Measurements from ENCODE around the gene LSM4. TPM values are rescaled to one million over a fixed set of nuclear protein-coding genes. Genes with fewer than 3 reads are reported as not detected.

LSM4 gene
- polyA plus RNA-seq, 1 experiment = 69.3 TPM

DNA sequence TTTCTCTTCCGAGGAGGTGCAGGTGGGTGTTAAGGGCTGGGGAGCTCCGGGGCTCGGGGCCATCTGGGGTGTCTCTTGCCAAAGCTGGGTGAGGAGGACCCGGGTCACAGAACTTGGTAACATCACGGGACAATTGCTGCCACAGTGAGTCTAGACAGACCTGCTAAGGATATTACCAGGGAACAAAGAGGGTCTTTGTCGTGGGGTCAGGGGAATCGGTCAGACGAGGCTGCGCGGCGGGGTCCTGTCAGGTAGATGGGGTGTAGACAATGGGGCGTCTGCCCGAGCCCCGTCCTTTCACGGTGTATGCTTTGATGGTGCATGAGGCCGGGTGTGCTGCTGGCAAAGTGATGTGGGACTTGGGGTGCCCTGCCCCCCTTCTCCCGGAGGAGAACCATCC lies 25.3 kb upstream of the LSM4 start:
- Histone ChIP-seq H3K9me3 (ENCODE audit: control insufficient read depth, insufficient read depth, low read length) (no peaks in the 10 kb centered on the region), H3K27me3 (ENCODE audit: control insufficient read depth, insufficient read depth, low read length) (no peaks in the 10 kb centered on the region), H3K4me3 (ENCODE audit: low read depth, low read length) (no peak overlapping the region), H3K27ac (ENCODE audit: low read depth, low read length) (no peak overlapping the region)
- TF ChIP-seq, protein P1, sequence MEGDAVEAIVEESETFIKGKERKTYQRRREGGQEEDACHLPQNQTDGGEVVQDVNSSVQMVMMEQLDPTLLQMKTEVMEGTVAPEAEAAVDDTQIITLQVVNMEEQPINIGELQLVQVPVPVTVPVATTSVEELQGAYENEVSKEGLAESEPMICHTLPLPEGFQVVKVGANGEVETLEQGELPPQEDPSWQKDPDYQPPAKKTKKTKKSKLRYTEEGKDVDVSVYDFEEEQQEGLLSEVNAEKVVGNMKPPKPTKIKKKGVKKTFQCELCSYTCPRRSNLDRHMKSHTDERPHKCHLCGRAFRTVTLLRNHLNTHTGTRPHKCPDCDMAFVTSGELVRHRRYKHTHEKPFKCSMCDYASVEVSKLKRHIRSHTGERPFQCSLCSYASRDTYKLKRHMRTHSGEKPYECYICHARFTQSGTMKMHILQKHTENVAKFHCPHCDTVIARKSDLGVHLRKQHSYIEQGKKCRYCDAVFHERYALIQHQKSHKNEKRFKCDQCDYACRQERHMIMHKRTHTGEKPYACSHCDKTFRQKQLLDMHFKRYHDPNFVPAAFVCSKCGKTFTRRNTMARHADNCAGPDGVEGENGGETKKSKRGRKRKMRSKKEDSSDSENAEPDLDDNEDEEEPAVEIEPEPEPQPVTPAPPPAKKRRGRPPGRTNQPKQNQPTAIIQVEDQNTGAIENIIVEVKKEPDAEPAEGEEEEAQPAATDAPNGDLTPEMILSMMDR (IDR thresholded peaks at IDR 0.05; ENCODE audit: low read depth, low read length) = no peak
- ChIA-PET CTCF (interaction anchor here (1.4 to 3.0 kb wide), 3 partner anchors 8 to 68 kb away, joined by 3 to 65 read pairs (median 4); no protein-coding TSS in a partner anchor), POLR2A (no interaction called here)
- DNase-seq (ENCODE audit: low read depth, low spot score) = no peak

DNA sequence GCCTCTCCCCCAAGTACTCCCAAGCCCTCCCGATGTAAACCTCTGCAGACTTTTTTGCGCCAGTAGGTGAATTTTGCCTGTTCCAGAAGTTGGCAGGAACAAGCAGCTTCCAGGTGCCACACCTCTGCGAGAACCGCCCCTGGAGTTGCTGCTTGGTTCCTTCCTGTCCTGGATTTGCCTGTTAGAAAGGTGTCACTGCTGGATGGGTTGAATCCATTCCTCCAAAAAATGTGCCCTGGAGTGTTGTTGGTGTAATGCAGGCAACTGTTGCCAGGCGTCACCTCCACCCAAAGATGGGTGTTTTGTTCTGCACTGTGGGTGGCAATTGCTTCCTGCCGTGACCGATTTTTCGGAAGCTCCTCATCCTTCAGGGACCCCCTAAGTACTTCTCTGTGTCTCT lies 23.2 kb upstream of the LSM4 start:
- H3K27me3 ChIP-seq (ENCODE audit: control insufficient read depth, insufficient read depth, low read length) = no peaks in the 10 kb centered on the region
- no peak overlapping the region for H3K27ac ChIP-seq (ENCODE audit: low read depth, low read length)
- no peaks in the 10 kb centered on the region; the same call in 1 of the 2 replicates for H3K9me3 ChIP-seq (ENCODE audit: control insufficient read depth, insufficient read depth, low read length)
- DNase-seq (ENCODE audit: low read depth, low spot score) = no peak
- POLR2A ChIA-PET = no interaction called here
- H3K4me3 ChIP-seq (ENCODE audit: low read depth, low read length) = no peak overlapping the region
- TF ChIP-seq, protein P1 (IDR thresholded peaks at IDR 0.05; ENCODE audit: low read depth, low read length) = no peak
- CTCF ChIA-PET = interaction anchor here (1.0 kb wide), 1 partner anchor 64 kb away, joined by 3 read pairs; no protein-coding TSS in a partner anchor

DNA sequence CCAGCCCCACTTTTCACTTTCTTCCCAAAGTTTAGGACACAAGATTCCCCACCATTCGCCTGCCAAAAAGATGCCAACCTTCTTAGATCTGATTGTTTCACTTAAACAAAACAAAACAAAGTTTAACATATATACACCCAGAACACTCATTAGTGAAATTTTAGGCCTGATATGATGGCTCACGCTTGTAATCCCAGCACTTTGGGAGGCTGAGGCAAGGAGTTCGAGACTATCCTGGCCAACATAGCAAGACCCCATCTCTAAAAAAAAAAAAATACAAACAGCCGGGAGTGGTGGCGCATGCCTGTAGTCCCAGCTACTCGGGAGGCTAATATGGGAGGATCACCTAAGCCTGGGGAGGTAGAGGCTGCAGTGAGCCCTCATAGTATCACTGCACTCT lies 22.4 kb upstream of the LSM4 start:
- TF ChIP-seq, protein P1 (IDR thresholded peaks at IDR 0.05; ENCODE audit: low read depth, low read length) = no peak
- DNase-seq (ENCODE audit: low read depth, low spot score) = no peak
- POLR2A ChIA-PET = interaction anchor here (1.2 kb wide), 1 partner anchor 64 kb away, joined by 3 read pairs; no protein-coding TSS in a partner anchor
- H3K27me3 ChIP-seq (ENCODE audit: control insufficient read depth, insufficient read depth, low read length) = no peaks in the 10 kb centered on the region
- no peak overlapping the region for H3K27ac ChIP-seq (ENCODE audit: low read depth, low read length)
- CTCF ChIA-PET = interaction anchor here (1.0 to 1.4 kb wide), 2 partner anchors 65 to 66 kb away, joined by 3 to 7 read pairs; no protein-coding TSS in a partner anchor
- no peaks in the 10 kb centered on the region; the same call in 1 of the 2 replicates for H3K9me3 ChIP-seq (ENCODE audit: control insufficient read depth, insufficient read depth, low read length)
- no peak overlapping the region for H3K4me3 ChIP-seq (ENCODE audit: low read depth, low read length)

DNA sequence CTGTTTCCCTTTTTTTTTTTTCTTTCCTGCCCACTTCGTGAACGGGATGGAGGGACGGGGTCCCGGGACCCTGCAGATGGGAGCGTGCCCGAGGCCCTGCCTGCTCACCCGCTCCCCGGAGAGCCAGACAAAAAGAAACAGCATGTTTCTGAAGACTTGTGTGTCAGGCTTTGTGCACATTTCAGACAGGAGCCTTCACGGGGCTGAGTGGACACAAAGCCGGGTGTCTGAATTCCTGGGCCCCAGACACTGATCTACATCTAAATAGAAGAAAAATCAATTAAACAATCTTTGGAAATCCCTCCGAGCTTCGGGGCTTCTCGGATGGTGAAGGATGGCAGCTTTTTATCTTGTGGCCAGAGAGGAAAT lies 21.7 kb upstream of the LSM4 start:
- DNase-seq (ENCODE audit: low read depth, low spot score) = no peak
- Histone ChIP-seq H3K27me3 (ENCODE audit: control insufficient read depth, insufficient read depth, low read length) (no peaks in the 10 kb centered on the region), H3K27ac (ENCODE audit: low read depth, low read length) (peak overlapping the region; percentile 11), H3K4me3 (ENCODE audit: low read depth, low read length) (no peak overlapping the region), H3K9me3 (ENCODE audit: control insufficient read depth, insufficient read depth, low read length) (no peaks in the 10 kb centered on the region; the same call in 1 of the 2 replicates)
- POLR2A ChIA-PET = interaction anchor here (0.5 to 1.2 kb wide), 3 partner anchors 44 to 122 kb away, joined by 3 to 6 read pairs (median 3); no protein-coding TSS in a partner anchor
- TF ChIP-seq, protein P1 (IDR thresholded peaks at IDR 0.05; ENCODE audit: low read depth, low read length) = no peak
- CTCF ChIA-PET = interaction anchor here (1.0 to 2.2 kb wide), 3 partner anchors 16 to 65 kb away, joined by 3 to 8 read pairs (median 7); no protein-coding TSS in a partner anchor

DNA sequence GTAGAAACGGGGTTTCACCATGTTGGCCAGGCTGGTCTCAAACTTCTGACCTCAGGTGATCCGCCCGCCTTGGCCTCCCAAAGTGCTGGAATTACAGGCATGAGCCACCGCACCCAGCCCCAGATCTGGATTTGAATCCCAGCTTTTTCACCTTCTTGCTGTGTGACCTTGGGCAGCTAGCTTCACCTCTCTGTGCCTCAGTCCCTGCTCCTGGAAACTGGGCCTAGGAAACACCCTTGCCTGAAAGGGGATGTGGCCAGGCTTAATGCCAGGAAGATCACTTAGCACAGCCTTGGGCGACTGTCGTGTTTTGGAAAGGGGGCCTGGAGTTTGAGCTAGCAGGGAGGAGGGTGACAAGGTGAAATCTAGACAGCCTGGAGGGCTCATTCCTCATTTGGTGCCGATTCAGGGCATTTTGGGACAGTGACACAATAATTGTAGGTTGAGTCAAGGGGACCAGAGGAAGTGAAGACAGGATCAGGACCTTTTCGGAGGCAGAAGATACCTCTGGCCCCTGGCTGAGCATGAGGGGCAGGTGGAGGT lies 19.3 kb upstream of the LSM4 start:
- ChIA-PET POLR2A (interaction anchor here (1.2 kb wide), 1 partner anchor 60 kb away, joined by 4 read pairs; the partner anchor contains the start of gene JUND), CTCF (interaction anchor here (0.6 to 2.2 kb wide), 4 partner anchors 46 to 150 kb away, joined by 3 to 10 read pairs (median 4); partner anchors contain the start of gene JUND)
- H3K27ac ChIP-seq (ENCODE audit: low read depth, low read length) = no peak overlapping the region
- TF ChIP-seq, protein P1 (IDR thresholded peaks at IDR 0.05; ENCODE audit: low read depth, low read length) = no peak
- DNase-seq (ENCODE audit: low read depth, low spot score) = no peak
- no peaks in the 10 kb centered on the region for H3K27me3 ChIP-seq (ENCODE audit: control insufficient read depth, insufficient read depth, low read length)
- H3K4me3 ChIP-seq (ENCODE audit: low read depth, low read length) = no peak overlapping the region
- H3K9me3 ChIP-seq (ENCODE audit: control insufficient read depth, insufficient read depth, low read length) = no peaks in the 10 kb centered on the region; the same call in 1 of the 2 replicates

Measured in AG04450 (cell line).